NCI-H2196 treated with DMSO at 0.1 percent for 48 hours (cell line): ENCODE measurements around the gene NOTCH4.
"Not testable (repeated sequence)": the region's sequence is repeated elsewhere in the genome, so short reads cannot be mapped to it uniquely, and the experiment has no call there.

Experiments
- DNase-seq: peaks from one replicate; lab custom pipeline; 2025; ENCODE audit not compliant: unreplicated experiment; lab: John Stamatoyannopoulos, UW

Gene NOTCH4

GRCh38 chr6:32223258-32224235 is at the start of gene NOTCH4:
Gene NOTCH4, minus strand, starts transcription at chr6:32224067. Its CDS starts 139 bp downstream, at chr6:32223928.
- no peak for DNase-seq

- no peak for DNase-seq
Measured at GRCh38 chr6:32271429-32271828, 47.6 kb upstream of the NOTCH4 start.

DNA sequence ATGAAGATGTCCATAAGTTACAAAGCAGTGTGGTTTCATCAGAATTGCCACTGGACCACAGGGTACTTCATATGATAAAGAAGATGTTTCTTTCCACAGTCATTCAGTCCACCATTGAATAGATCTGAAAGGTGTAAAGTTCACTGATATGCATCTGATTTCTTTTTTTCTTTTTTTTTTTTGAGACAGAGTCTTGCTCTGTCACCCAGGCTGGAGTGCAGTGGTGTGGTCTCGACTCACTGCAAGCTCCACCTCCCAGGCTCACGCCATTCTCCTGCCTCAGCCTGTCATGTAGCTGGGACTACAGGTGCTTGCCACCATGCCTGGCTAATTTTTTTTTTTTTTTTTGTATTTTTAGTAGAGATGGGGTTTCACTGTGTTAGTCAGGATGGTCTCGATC is 44.6 kb upstream of the NOTCH4 start:
- not testable (repeated sequence) for DNase-seq

DNA sequence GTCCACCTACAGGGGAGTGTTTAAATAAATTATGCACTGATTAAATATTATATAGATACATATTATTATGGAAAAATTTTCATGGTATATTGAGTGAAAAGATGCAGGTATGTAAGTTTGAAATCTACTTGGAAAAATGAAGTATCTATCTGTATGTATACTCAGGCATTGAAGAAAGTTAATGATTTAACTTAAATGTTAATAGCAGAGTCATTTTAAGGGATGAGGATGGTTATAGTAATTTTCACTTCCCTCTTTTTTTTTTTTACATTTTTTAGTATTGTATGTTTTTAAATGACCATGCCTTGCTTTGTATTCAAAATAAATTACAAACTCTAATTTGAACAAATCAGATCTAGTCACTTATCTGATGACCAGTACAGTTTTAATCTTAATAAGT is 43.2 kb upstream of the NOTCH4 start:
- DNase-seq, result no peak

DNA sequence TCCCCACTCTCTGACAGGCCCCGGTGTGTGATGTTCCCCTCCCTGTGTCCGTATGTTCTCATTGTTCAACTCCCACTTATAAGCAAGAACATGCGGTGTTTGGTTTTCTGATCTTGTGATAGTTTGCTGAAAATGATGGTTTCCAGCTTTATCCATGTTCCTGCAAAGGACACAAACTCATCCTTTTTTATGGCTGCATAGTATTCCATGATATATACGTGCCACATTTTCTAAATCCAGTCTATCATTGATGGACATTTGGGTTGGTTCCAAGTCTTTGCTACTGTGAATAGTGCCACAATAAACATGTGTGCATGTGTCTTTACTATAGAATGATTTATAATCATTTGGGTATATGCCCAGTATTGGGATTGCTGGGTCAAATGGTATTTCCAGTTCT is 33.4 kb upstream of the NOTCH4 start:
- not testable (repeated sequence) for DNase-seq

- no peak for DNase-seq
Measured at GRCh38 chr6:32255199-32256153, 31.6 kb upstream of the NOTCH4 start.

- DNase-seq, result no peak
Measured at GRCh38 chr6:32254761-32255198, 30.9 kb upstream of the NOTCH4 start.

GRCh38 chr6:32252331-32253009 is 28.6 kb upstream of the NOTCH4 start:
- no peak for DNase-seq

- DNase-seq, result no peak
Measured at GRCh38 chr6:32249262-32249661, 25.4 kb upstream of the NOTCH4 start.

GRCh38 chr6:32247401-32247800 is 23.5 kb upstream of the NOTCH4 start:
- DNase-seq, result no peak

- DNase-seq, result peak; percentile 25
Measured at GRCh38 chr6:32244946-32245398, 21.1 kb upstream of the NOTCH4 start.

- DNase-seq, result no peak
Measured at GRCh38 chr6:32244270-32244669, 20.4 kb upstream of the NOTCH4 start.

DNA sequence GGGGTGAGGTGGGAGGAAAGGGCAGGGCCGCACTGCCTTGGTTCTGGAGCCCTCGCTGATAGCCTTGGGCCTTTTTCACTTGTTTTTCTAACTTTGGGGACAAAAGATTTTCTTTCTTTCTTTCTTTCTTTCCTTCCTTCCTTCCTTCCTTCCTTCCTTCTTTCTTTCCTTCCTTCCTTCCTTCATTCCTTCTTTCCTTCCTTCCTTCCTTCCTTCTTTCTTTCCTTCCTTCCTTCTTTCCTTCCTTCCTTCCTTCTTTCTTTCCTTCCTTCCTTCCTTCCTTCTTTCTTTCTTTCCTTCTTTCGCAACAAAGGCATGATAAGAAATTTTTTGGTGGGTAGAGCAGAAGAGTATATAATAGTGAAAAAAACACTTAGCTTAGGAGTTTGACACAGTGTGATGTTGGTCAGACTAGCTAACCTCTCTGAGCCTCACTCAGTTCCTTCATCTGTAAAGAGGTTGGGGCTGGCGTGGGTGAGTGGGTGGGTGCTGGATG is 18.5 kb upstream of the NOTCH4 start:
- not testable (repeated sequence) for DNase-seq

GRCh38 chr6:32240686-32241085 is 16.8 kb upstream of the NOTCH4 start:
- DNase-seq, result no peak

GRCh38 chr6:32239462-32239861 is 15.6 kb upstream of the NOTCH4 start:
- no peak for DNase-seq

DNA sequence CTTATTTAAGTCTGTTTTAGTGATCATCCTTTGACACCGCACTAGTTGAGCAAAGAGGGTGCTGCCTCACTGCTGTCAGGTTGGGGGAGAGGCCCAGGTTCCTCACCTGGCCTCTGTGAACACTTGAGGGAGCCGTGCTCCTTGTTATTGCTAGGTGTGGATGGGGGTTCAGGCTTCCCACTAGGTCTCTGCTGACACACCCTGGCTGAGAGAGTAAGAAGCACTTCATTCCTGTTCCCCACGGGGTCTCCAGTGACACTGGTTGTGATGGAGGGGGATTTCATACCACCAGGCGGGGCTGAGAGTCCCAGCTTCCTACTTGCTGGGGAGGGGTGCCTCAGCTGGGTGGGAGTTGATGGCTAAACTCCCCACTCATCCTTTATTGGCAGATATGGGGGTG is 11.1 kb upstream of the NOTCH4 start:
- DNase-seq, result no peak

DNA sequence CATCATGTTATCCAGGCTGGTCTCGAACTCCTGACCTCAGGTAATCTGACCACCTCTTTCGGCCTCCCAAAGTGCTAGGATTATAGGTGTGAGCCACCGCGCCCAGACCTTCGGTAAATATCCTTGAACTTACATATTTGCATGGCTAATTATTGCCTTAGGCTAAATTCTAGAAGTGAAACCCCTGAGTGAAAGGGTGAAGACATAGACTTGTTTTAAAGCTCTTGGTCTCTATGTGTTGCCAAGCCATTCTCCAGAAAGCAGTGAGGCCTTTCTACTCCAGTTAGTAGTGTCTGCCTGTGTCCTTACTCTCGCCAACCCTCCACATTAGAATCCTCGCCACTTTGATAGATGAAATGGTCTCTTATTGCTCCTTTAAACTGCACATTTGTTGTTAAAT is 2.6 kb upstream of the NOTCH4 start:
- no peak for DNase-seq

- DNase-seq, result no peak
Measured at GRCh38 chr6:32224696-32225095, 829 bp upstream of the NOTCH4 start.

DNA sequence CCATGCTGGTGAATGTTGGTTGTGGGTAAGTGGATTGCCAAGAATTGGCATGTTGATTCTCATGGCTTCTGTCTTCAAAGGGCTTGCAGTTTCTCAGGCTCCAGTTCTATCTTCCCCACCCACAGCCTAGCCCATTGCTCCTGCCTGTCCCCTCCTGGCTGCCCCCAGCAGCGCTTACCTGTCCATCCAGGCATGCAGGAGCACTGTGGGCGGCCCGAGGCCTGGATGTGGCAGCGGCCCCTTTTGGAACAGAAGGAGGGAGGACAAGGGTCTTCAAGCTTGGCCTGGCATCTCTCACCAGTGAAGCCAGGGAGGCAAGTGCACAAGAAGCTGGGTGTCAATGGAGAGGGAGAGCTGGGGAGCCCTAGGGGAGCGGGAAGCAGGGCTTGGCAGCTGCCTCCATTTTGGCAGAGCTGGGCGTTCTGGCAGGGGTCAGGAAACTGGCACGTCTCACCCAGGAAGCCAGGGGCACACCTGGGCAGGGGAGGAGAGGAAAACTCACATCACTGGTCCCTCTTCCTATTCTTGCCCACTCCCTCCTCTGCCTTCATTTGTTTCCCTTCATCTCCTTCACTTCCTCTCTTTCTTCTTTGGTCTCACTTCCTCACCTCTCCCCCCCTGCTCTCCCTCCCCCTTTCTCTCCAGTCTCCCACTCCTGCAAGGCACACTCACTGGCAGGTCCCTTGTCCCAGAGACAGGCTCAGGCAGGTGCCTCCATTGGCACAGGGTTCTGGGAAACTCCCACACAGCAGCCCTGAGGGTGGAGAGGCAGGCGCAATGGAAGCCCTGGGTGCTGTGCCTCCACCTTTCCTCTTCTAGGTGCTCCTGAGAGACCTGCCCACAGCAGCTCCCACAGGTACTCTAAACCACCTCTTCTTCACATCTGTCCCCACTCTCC is 1.3 kb downstream of the NOTCH4 start:
- DNase-seq, result no peak

DNA sequence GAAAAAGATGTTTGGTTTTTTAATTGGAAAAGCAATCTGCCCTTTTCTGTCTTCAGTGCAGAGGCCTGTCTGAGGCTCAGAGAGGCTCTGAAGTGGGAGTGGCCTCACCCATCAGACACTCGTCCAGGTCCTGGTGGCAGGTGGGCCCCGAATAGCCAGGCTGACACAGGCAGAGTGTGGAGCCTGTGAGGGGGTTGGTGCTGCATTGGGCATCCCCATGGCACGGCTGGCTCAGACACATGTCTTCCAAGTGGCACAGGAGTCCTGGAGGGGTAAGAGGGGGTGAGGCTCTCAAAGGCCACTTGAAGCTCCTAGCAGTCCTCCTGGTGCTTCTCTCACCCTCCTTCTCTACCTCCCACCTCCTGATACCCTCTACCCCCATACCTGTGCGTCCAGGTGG is 3.8 kb downstream of the NOTCH4 start:
- no peak for DNase-seq
